Measurements from ENCODE around the gene CASP10.
"Not testable (repeated sequence)": the region's sequence is repeated elsewhere in the genome, so short reads cannot be mapped to it uniquely, and the experiment has no call there.

Gene CASP10

DNA sequence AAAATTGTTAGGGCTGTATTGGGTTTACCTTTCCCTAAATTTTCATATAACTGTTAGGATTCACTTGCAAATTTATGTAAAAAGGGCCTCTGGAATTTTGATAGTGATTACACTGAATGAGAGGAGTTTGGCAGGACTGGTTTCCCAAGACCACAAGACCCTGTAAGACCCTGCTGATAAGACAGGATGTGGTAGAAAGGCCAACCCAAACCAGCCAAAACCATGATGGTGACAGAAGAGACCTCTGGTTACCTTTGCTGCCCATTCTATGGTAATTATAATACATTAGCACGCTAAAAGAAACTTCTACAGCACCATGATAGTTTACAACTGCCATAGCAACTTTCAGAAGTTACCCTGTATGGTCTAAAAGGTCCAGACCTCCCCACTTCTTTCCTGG, 8.3 kb upstream of the CASP10 start:
- no peak for DNase-seq (ENCODE audit: low spot score)
- in situ Hi-C loops (cut with MboI; ENCODE audit: low pct_unique_long_range_greater_than_20kb, low sequenced_read_pairs, unreplicated experiment), result loop anchor here (5.0 kb wide), 1 partner anchor 267 kb away; no protein-coding TSS in a partner anchor
- TF ChIP-seq, protein P1, sequence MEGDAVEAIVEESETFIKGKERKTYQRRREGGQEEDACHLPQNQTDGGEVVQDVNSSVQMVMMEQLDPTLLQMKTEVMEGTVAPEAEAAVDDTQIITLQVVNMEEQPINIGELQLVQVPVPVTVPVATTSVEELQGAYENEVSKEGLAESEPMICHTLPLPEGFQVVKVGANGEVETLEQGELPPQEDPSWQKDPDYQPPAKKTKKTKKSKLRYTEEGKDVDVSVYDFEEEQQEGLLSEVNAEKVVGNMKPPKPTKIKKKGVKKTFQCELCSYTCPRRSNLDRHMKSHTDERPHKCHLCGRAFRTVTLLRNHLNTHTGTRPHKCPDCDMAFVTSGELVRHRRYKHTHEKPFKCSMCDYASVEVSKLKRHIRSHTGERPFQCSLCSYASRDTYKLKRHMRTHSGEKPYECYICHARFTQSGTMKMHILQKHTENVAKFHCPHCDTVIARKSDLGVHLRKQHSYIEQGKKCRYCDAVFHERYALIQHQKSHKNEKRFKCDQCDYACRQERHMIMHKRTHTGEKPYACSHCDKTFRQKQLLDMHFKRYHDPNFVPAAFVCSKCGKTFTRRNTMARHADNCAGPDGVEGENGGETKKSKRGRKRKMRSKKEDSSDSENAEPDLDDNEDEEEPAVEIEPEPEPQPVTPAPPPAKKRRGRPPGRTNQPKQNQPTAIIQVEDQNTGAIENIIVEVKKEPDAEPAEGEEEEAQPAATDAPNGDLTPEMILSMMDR (IDR thresholded peaks at IDR 0.05; ENCODE audit: extremely low read depth, insufficient read depth, missing control alignments), result no peak

DNA sequence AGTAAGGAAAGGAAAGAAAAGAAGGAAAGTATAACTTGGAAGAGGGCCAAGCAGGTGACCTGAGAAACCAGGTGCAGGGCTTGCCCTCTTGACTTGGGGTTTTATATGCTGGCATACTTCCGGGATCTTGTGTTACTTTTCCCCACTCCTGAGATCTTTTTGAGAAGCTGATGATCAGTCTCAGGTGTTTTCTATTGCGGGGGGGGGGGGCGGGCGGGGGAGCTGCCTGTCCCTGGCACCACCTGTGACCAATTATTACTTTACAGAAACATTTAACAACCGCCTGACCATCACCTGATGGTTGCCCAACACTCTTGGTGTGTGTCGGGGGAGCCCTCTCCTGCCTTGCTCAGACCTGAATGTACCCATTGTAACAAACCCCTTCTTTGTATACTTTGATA, 6.9 kb upstream of the CASP10 start:
- in situ Hi-C loops (cut with MboI; ENCODE audit: low pct_unique_long_range_greater_than_20kb, low sequenced_read_pairs, unreplicated experiment), result loop anchor here (5.0 kb wide), 1 partner anchor 269 kb away; no protein-coding TSS in a partner anchor
- DNase-seq (ENCODE audit: low spot score), result no peak
- TF ChIP-seq, protein P1 (IDR thresholded peaks at IDR 0.05; ENCODE audit: extremely low read depth, insufficient read depth, missing control alignments), result no peak

DNA sequence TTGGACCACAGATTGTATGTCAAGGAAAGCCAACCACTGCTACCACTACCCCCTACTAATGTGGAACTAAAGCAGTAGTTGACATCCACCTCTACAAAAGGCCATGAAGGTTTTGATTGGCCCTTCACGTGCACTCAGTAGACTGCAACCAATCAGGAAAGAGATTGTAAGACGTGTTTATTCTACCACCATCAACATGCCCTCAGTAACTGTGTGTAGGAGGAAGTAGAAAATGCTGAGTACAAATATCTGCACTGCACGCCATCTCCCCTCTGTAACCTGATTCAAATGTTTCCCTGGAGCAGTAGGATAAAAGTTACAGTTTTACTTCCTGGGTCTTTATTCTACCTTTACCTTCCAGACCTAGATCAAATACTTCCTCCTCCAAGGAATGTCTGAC, 2.9 kb upstream of the CASP10 start:
- TF ChIP-seq, protein P1 (IDR thresholded peaks at IDR 0.05; ENCODE audit: extremely low read depth, insufficient read depth, missing control alignments), result no peak
- in situ Hi-C loops (cut with MboI; ENCODE audit: low pct_unique_long_range_greater_than_20kb, low sequenced_read_pairs, unreplicated experiment), result no loop called here
- DNase-seq (ENCODE audit: low spot score), result no peak

DNA sequence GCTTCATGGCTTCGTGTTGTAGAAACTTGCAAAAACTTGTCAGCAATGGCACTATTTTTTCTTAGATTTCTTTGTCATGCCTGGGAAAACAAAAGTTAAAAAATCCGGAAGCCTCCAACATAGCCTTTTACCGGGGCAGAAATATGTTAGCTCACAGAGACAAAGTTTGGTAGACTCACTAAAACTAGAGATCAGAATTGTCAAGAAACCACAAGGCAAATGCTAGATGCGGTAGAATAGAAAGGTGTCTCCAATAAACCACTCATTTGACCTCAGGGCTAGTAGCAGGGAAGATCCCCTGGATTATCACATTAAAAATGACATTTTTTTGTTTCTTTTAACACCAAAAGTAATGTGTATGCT, 405 bp downstream of the CASP10 start:
- TF ChIP-seq, protein P1 (IDR thresholded peaks at IDR 0.05; ENCODE audit: extremely low read depth, insufficient read depth, missing control alignments), result no peak
- in situ Hi-C loops (cut with MboI; ENCODE audit: low pct_unique_long_range_greater_than_20kb, low sequenced_read_pairs, unreplicated experiment), result no loop called here
- DNase-seq (ENCODE audit: low spot score), result no peak

DNA sequence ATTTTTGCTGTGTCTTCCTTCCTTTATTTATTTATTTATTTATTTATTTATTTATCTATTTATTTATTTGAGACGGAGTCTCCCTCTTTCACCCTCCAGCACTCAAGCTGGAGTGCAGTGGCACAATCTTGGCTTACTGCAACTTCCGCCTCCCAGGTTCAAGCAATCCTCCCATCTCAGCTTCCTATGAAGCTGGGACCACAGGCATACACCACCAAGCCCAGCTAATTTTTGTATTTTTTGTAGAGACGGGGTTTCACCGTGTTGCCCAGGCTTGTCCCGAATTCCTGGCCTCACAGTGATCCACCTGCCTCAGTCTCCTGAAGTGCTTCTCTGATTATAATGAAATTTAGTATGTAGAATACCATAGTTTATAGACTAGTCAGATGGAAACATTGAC, 894 bp downstream of the CASP10 start:
- in situ Hi-C loops (cut with MboI; ENCODE audit: low pct_unique_long_range_greater_than_20kb, low sequenced_read_pairs, unreplicated experiment); DNase-seq (ENCODE audit: low spot score): not testable (repeated sequence)

DNA sequence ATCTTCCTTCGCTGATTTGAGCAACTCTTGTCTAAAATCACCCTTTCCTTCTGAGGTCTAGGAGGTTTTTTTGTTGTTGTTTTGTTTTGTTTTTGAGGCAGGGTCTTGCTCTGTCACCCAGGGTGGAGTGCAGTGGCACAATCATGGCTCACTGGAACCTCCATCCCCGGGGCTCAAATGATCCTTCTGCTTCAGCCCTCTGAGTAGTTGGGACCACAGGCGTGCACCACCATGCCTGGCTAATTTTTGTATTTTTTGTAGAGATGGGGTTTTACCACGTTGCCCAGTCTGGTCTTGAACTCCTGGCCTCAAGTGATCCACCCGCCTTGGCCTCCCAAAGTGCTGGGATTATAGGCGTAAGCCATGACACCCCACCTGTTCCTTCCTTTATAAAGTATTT, 1.3 kb downstream of the CASP10 start:
- DNase-seq (ENCODE audit: low spot score); in situ Hi-C loops (cut with MboI; ENCODE audit: low pct_unique_long_range_greater_than_20kb, low sequenced_read_pairs, unreplicated experiment): not testable (repeated sequence)

DNA sequence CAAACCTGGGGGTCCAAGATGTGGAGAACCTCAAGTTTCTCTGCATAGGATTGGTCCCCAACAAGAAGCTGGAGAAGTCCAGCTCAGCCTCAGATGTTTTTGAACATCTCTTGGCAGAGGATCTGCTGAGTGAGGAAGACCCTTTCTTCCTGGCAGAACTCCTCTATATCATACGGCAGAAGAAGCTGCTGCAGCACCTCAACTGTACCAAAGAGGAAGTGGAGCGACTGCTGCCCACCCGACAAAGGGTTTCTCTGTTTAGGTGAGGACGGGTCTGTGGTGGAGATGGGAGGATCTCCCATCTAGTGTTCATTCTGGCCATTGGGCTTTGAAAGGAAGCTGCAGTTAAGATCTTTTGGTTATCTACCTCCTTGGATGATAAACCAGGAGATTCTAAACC, 2.9 kb downstream of the CASP10 start:
- in situ Hi-C loops (cut with MboI; ENCODE audit: low pct_unique_long_range_greater_than_20kb, low sequenced_read_pairs, unreplicated experiment), result no loop called here
- no peak for DNase-seq (ENCODE audit: low spot score)
- TF ChIP-seq, protein P1 (IDR thresholded peaks at IDR 0.05; ENCODE audit: extremely low read depth, insufficient read depth, missing control alignments), result no peak

DNA sequence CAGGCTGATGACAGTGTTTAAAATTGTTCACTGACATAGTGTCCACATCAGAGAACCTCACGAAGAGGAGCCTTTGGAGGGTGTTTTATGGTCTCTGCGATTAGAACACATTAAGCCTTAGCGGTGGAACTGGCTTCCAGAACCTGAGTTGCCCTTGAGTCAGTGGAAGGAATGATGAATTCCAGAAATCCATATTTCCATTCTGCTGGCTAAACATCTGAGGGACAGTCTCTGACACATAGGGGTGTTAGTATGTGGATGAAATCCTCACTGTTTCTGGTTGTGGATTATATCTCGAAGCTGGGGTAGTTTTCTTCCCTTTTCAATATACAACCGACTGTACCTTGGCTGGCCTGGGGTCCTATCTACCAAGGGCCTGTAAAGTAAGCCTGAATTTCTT, 4.0 kb downstream of the CASP10 start:
- DNase-seq (ENCODE audit: low spot score), result no peak
- TF ChIP-seq, protein P1 (IDR thresholded peaks at IDR 0.05; ENCODE audit: extremely low read depth, insufficient read depth, missing control alignments), result no peak
- in situ Hi-C loops (cut with MboI; ENCODE audit: low pct_unique_long_range_greater_than_20kb, low sequenced_read_pairs, unreplicated experiment), result no loop called here
